HG02571 (cell line): Measurements from ENCODE around the gene TLNRD1.

Source experiments
- ATAC-seq: cut with Tn5 transposase; IDR thresholded peaks from one replicate; pipeline ENCODE4 v1.9.1; 2021; ENCODE audit warnings: mild to moderate bottlenecking, moderate library complexity; ENCODE audit not compliant: unreplicated experiment

TLNRD1 gene

GRCh38 chr15:81053621-81054020 is 52.9 kb downstream of the TLNRD1 start:
- ATAC-seq = no peak

- ATAC-seq = no peak
These were observed 53.5 kb downstream of the TLNRD1 start for GRCh38 chr15:81054236-81054635.
